Hematopoietic multipotent progenitor cell treated with erythropoietin and hydrocortisone succinate and interleukin-3 and kit ligand, for 17 days (in vitro differentiated cells): ENCODE measurements around the gene TENM4.
"Not testable (repeated sequence)": the region's sequence is repeated elsewhere in the genome, so short reads cannot be mapped to it uniquely, and the experiment has no call there.

Experiments
- DNase-seq: peaks from one replicate; pipeline ENCODE4 v3.0.0-alpha.2; 2015; ENCODE audit warnings: low spot score

Gene TENM4

DNA sequence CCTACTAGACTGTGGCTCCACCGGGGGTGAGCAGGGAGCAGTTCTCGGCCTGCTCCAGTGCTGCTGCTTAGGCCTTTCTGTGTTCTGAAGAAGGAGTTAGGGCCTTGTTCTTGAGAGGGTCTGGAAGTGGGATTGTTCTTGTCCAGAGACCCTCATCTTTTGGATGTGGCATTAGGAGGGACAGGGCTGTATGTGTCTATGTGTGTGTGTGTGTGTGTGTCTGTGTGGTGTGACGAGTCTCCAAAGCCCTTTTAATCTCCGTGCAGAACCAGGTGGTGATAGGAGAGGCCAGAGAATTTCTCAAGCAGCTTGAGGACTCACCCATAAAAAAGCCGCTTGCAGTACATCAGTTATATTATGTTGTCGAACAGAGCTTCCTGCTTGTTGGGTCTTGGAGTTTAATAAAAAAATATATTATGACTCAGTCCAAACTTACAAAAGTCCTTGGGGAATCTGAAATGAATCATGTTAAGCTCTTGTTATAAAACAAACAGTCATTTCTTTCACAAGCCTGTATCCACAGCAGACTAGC, 196.5 kb downstream of the TENM4 start:
- no peak for DNase-seq

DNA sequence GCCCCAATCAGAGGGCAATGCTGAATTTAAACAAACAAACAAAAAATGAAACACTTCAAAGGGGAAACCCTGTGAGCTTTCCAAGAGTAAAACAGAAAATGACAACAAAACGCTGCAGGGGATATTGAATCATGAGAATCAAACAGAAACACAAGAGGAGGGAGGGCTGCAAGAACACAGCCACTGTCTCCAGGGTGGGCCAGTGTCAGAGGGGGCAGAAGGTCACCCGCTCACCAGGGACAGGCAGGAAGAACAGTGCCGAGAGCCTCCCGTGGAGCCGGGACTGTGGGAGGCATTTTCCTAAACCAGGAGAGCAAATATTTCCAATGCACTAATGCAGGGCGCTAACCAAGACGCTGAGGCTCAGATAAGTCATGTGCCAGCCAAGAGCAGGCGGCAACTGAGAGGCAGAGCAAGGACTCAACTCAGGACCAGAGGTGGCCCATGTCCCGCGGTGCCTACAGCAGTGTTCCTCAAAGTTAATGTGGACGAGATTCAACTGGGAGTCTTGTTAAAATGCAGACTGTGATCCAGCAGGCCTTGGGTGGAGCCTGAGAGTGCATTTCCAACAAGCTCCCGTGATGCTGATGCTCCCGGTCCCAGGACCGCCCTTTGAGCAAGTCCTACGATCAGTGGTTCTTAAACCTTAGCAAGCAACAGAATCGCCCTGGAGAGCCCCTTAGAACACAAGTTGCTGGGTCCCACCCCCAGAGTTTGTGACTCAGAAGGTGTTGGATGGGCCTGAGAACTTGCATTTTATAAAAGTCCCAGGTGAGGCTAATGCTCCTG, 197.2 kb downstream of the TENM4 start:
- no peak for DNase-seq

DNA sequence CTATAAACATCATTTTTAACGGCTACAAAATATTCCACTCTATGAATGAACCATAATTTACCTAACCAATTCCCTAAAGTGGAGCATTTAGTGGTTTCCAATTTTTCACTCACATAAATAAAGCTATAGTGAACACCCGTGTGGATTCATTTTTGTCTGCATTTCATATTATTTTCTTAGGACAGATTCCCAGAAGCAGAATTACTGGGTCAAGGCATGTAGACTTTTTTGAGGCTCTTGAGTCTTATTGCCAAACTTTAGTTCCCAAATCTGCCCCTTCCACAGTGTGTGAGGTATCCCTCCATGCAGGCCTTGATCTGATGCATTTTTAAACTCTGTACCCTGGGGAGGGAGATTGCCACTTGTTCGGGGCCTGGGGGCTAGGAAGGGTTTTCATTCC, 198.2 kb downstream of the TENM4 start:
- no peak for DNase-seq

GRCh38 chr11:79241852-79242241, 199.0 kb downstream of the TENM4 start:
- DNase-seq: no peak

GRCh38 chr11:79241205-79241851, 199.5 kb downstream of the TENM4 start:
- no peak for DNase-seq

DNA sequence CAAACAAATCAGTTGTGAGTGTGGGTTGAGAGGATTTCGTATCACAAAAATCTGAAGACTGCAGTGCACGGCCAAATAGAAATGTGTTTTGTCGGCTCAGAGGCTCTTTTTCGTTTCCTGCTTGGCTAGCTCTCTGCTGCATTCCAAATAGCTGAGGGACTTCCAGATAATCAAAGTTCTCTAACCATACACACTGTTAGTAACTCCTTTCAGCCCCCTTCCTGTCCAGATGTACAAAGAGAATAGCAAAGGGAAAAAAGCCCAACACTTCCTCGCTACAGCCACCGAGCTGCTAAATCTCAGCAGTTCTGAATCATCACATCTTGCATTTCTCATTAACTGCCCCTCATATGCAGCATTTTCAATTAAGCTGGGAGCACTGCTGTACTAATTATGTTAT, 203.1 kb downstream of the TENM4 start:
- no peak for DNase-seq

- no peak for DNase-seq
These were observed 203.7 kb downstream of the TENM4 start for GRCh38 chr11:79237091-79237490.

DNA sequence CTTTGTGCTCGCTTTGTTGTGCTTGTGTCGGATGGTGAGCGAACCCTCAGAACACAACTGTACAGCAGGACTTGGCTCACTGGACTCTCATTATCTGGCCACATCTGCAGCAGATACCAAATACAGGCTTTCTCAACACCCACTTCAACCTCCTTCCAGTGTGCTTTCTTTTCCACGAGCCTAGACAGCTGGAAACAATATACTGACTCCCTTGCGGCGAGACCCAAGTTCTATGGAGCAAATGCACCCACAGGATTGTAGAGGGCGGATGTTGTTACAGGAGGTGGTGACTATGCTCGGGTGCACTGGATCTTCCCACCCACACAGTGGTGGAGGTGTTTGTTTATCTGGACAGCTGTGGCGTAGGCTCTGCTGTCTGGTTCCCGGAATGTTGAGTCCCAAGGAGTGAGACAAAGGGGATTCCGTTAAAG, 204.3 kb downstream of the TENM4 start:
- no peak for DNase-seq

DNA sequence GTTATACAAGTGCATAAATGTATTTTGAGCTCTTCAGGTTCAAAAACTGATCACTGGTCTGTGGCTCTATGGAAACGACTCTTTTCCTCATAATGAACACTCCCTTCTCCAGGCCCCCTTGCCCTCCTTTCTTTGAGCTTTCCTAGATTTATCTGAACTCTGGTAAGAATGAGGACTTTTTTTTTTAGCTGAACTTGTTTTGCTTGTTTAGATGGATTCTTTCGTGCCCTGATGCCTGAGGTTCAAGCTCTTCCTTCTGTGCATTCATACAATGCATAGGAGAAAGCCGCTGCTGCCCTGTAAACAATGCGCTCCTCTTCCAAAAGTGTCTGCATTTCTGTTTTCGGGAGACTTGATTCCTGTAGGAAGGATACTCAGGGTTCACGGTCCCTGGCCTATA, 205.1 kb downstream of the TENM4 start:
- DNase-seq: no peak

GRCh38 chr11:79232346-79232745, 208.5 kb downstream of the TENM4 start:
- DNase-seq: no peak

GRCh38 chr11:79229047-79229446, 211.8 kb downstream of the TENM4 start:
- DNase-seq: no peak

DNA sequence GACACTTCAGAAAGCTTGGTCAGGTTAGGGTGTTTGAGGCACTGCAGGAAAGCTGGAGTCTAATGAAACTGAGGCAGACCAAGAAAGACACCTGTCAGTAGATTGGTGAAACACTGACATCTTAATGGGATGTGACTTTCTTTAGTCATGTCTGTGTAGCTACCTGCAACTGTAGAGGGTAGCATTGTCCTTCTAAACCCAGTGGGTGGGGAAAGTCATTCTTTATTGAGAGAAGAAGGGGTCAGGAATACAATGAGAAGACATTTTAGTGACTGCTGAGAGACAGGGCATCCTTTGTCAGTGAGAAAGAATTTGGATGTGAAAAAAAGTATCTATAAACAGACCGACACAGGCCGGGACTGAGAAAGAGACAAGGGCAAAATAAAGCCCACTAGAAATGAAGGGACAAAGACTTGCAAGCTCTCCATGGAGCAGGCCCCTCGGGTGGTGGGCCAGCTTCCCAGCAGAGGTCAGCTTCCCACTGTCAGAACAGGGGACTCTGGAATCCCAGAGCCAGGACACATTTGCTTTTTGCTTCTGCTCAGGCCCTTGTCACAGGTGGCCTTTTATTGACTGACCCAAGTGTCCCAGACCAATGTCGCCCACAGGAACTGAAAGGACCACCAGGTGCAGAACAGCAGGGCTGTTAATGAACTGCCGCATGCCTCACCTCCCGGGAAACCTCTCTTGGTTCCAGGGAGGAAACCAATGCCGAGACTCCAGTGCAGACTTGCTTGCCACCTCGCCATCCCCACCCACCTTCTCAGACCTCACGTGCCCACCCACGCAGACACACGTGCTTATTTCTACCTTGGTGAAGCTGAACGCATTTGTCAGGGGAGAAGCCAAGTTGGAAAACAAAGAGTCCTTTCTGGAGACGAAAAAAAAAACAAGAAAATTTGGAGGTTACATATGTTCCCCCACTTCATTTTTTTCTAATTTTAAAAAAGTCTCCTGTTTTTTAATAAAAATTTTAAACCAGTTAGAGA, 212.8 kb downstream of the TENM4 start:
- DNase-seq: no peak

- no peak for DNase-seq
These were observed 213.5 kb downstream of the TENM4 start for GRCh38 chr11:79227308-79227707.

GRCh38 chr11:79226126-79226525, 214.7 kb downstream of the TENM4 start:
- DNase-seq: no peak

GRCh38 chr11:79222163-79222562, 218.7 kb downstream of the TENM4 start:
- not testable (repeated sequence) for DNase-seq

DNA sequence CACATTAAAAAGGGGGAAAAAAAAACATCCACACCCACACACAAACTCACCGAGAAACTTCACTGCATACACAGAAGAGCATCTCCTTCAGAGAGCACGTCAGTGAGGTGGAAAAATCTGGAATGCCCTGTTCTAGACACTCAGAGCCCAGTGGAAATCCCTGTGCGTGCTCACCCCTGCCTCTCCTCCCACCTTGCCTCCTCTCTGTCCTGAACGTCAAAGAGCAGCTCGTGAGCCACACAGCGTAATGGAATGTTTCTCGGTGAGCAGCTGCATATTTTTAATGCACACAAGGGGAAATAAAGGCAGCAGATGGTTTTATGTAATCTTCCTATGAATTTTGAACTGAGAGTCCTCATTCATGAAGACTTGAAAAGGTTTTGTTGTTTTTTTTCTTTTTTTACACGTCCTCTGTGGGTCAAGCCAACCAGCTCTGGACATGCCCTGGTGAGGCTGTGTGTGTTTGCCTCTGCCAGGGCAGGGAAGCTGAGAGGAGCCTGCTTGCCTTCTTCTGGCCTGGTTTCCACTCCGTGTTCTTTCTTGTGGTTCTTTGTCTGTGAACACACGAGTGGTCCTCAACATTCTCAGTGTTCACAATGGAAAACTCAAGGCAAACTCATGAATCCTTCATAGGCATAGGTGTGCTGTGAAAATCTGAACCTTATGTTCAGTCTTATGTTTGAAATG, 219.2 kb downstream of the TENM4 start:
- DNase-seq: no peak

DNA sequence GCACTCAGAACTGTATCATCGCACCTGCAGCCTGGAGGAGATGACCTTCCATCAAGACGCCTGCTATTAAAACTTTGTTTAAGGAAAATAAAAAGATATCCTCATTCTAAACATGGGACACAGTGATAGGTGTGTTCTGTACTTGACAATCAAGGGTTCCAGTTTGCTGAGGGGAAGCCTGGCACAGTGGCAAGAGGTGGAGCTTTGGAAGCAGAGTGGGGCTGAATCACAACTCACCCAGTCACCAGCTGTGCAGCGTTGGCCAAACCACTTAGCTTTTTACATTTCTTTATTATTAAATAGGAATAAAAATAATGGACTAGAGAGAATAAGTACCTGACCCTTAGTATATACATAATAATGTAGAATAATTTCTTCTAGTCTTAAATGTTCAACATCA, 220.7 kb downstream of the TENM4 start:
- DNase-seq: no peak

- DNase-seq: no peak
These were observed 221.4 kb downstream of the TENM4 start for GRCh38 chr11:79219186-79220045.

DNA sequence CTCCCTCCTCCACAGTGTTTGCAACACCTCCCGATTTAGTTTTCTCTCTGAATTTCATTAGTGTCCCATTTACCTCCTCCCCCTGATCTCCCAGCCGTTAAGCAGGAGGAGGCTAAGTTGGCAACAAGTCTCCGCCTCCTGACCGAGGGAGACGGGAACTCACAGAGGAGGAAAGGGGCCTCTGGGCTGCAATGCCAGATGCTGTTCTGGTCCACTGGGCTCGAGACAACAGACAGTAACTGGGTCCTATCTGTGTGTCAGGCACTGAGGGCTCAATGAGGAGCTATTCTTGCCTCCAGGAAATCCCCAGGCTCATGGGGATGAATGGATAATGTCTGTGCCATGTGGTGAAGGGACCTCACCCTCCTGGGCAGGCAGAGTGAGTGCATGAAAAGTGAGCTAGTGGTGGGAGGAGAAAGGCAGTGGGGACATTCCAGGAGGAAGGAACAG, 228.1 kb downstream of the TENM4 start:
- no peak for DNase-seq

DNA sequence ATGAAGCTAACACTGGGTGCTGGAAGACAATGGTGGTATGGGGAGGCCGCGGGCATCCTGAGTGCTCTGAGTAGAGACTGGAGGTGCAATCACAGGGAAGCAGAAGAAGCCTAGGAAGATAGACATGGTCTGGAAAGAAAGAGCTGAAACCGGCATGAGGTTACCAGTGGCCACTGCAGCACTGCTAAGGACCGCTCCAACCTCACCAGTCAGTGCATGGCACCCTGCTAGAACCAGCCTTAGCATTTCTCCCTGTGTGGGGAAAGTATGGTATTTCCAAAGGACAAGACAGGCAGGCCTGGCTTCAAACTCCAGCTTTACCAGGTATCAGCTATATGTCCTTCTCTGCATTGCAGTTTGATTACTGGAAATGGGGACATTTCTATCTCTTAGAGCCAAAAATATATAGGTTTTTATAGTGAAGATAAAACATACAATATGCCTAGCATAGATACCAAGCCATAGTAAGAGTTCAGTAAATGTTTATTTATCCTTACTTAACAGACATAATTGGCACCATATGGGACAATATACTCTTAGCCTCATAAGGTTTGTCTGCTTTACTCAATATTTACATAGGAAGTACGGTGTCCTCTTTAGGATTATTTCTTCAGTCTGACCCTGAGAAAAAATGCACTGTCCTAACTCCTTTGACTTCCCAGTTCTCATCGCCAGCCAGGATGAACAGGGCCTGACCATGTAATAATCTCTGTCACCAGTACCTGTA, 231.1 kb downstream of the TENM4 start:
- no peak for DNase-seq
